ENCODE measurements around the gene ADAMTS17.

ADAMTS17 gene

GRCh38 chr15:100152463-100152862 is 189.3 kb downstream of the ADAMTS17 start:
- no peaks in the 10 kb centered on the region for H3F3A ChIP-seq (ENCODE audit: control insufficient read depth, insufficient read depth)
- H3K9me2 ChIP-seq (replicated peaks; ENCODE audit: control insufficient read depth, low read length) = no peaks in the 10 kb centered on the region
- no peaks in the 10 kb centered on the region for H3K36me3 ChIP-seq (ENCODE audit: control insufficient read depth, low read length)
- H3K79me2 ChIP-seq (ENCODE audit: control insufficient read depth, low read length) = no peaks in the 10 kb centered on the region
- H3K27ac ChIP-seq (ENCODE audit: low read depth, low read length) = no peak overlapping the region
- no peak overlapping the region for H3K4me2 ChIP-seq (ENCODE audit: low read length)
- no peaks in the 10 kb centered on the region for H4K20me1 ChIP-seq (ENCODE audit: control insufficient read depth, insufficient read depth, low read depth, low read length)
- no peaks in the 10 kb centered on the region for H3K4me1 ChIP-seq (ENCODE audit: control insufficient read depth, low read length)
- H3K9me3 ChIP-seq (ENCODE audit: control insufficient read depth, insufficient read depth, low read length) = no peaks in the 10 kb centered on the region
- no peak for TF ChIP-seq EZH2phosphoT487 (IDR thresholded peaks at IDR 0.05; ENCODE audit: borderline replicate concordance, low read length)
- TF ChIP-seq CTCF (IDR thresholded peaks at IDR 0.05; ENCODE audit: low read depth, low read length, poor library complexity, severe bottlenecking) = no peak
- H3K27me3 ChIP-seq (ENCODE audit: control insufficient read depth, low read length) = no peaks in the 10 kb centered on the region
- H3K4me3 ChIP-seq (ENCODE audit: low read length) = no peak overlapping the region

GRCh38 chr15:100150906-100151305 is 190.9 kb downstream of the ADAMTS17 start:
- TF ChIP-seq CTCF (IDR thresholded peaks at IDR 0.05; ENCODE audit: low read depth, low read length, poor library complexity, severe bottlenecking) (no peak), EZH2phosphoT487 (IDR thresholded peaks at IDR 0.05; ENCODE audit: borderline replicate concordance, low read length) (no peak)
- H3K4me2 ChIP-seq (ENCODE audit: low read length) = no peak overlapping the region
- H3K9me3 ChIP-seq (ENCODE audit: control insufficient read depth, insufficient read depth, low read length) = no peaks in the 10 kb centered on the region
- no peaks in the 10 kb centered on the region for H3K9me2 ChIP-seq (replicated peaks; ENCODE audit: control insufficient read depth, low read length)
- no peaks in the 10 kb centered on the region for H3F3A ChIP-seq (ENCODE audit: control insufficient read depth, insufficient read depth)
- H3K36me3 ChIP-seq (ENCODE audit: control insufficient read depth, low read length) = no peaks in the 10 kb centered on the region
- no peak overlapping the region for H3K4me3 ChIP-seq (ENCODE audit: low read length)
- H4K20me1 ChIP-seq (ENCODE audit: control insufficient read depth, insufficient read depth, low read depth, low read length) = no peaks in the 10 kb centered on the region
- no peak overlapping the region for H3K27ac ChIP-seq (ENCODE audit: low read depth, low read length)
- H3K79me2 ChIP-seq (ENCODE audit: control insufficient read depth, low read length) = no peaks in the 10 kb centered on the region
- no peaks in the 10 kb centered on the region for H3K4me1 ChIP-seq (ENCODE audit: control insufficient read depth, low read length)
- no peaks in the 10 kb centered on the region for H3K27me3 ChIP-seq (ENCODE audit: control insufficient read depth, low read length)

- TF ChIP-seq CTCF (IDR thresholded peaks at IDR 0.05; ENCODE audit: low read depth, low read length, poor library complexity, severe bottlenecking) (no peak), EZH2phosphoT487 (IDR thresholded peaks at IDR 0.05; ENCODE audit: borderline replicate concordance, low read length) (no peak)
- no peak overlapping the region for H3K27ac ChIP-seq (ENCODE audit: low read depth, low read length)
Measured at GRCh38 chr15:100147828-100148227, 193.9 kb downstream of the ADAMTS17 start.

GRCh38 chr15:100143378-100143777 is 198.4 kb downstream of the ADAMTS17 start:
- Histone ChIP-seq H3K9me3 (ENCODE audit: control insufficient read depth, insufficient read depth, low read length) (no peaks in the 10 kb centered on the region), H3K27me3 (ENCODE audit: control insufficient read depth, low read length) (no peaks in the 10 kb centered on the region), H3K4me3 (ENCODE audit: low read length) (no peak overlapping the region), H3K79me2 (ENCODE audit: control insufficient read depth, low read length) (no peaks in the 10 kb centered on the region), H3K9me2 (replicated peaks; ENCODE audit: control insufficient read depth, low read length) (no peaks in the 10 kb centered on the region), H3K27ac (ENCODE audit: low read depth, low read length) (no peak overlapping the region), H3K36me3 (ENCODE audit: control insufficient read depth, low read length) (no peaks in the 10 kb centered on the region), H4K20me1 (ENCODE audit: control insufficient read depth, insufficient read depth, low read depth, low read length) (no peaks in the 10 kb centered on the region), H3F3A (ENCODE audit: control insufficient read depth, insufficient read depth) (no peaks in the 10 kb centered on the region), H3K4me1 (ENCODE audit: control insufficient read depth, low read length) (no peaks in the 10 kb centered on the region), H3K4me2 (ENCODE audit: low read length) (no peak overlapping the region)
- TF ChIP-seq EZH2phosphoT487 (IDR thresholded peaks at IDR 0.05; ENCODE audit: borderline replicate concordance, low read length) (no peak), CTCF (IDR thresholded peaks at IDR 0.05; ENCODE audit: low read depth, low read length, poor library complexity, severe bottlenecking) (no peak)

More at GRCh38 chr15:100147828-100148227, 193.9 kb downstream of the ADAMTS17 start:
- Histone ChIP-seq H3K9me3 (ENCODE audit: control insufficient read depth, insufficient read depth, low read length) (no peaks in the 10 kb centered on the region), H3K79me2 (ENCODE audit: control insufficient read depth, low read length) (no peaks in the 10 kb centered on the region), H3K4me3 (ENCODE audit: low read length) (no peak overlapping the region), H3K36me3 (ENCODE audit: control insufficient read depth, low read length) (no peaks in the 10 kb centered on the region), H4K20me1 (ENCODE audit: control insufficient read depth, insufficient read depth, low read depth, low read length) (no peaks in the 10 kb centered on the region), H3K4me2 (ENCODE audit: low read length) (no peak overlapping the region), H3F3A (ENCODE audit: control insufficient read depth, insufficient read depth) (no peaks in the 10 kb centered on the region), H3K4me1 (ENCODE audit: control insufficient read depth, low read length) (no peaks in the 10 kb centered on the region), H3K9me2 (replicated peaks; ENCODE audit: control insufficient read depth, low read length) (no peaks in the 10 kb centered on the region), H3K27me3 (ENCODE audit: control insufficient read depth, low read length) (no peaks in the 10 kb centered on the region)

Data from DOHH2 (cell line).